ENCODE measurements around the gene EPHA3. TPM values are rescaled to one million over a fixed set of nuclear protein-coding genes. Genes with fewer than 3 reads are reported as not detected.

The EPHA3 gene
- total RNA-seq, 1 experiment from 2014 or later, result not detected

GRCh38 chr3:89446593-89446992 is 339.2 kb downstream of the EPHA3 start:
- H3K27ac Mint-ChIP-seq (ENCODE audit: low read depth, unreplicated experiment), result no peak overlapping the region
- TF ChIP-seq CTCF (IDR thresholded peaks at IDR 0.05; ENCODE audit: unreplicated experiment), result no peak
- ChIA-PET CTCF (no interaction called here), POLR2A (no interaction called here)
- H3K36me3 Mint-ChIP-seq (ENCODE audit: insufficient read depth, unreplicated experiment), result no peaks in the 10 kb centered on the region
- peaks cover 53% of the 10 kb centered on the region for H3K27me3 Mint-ChIP-seq (ENCODE audit: insufficient read depth, unreplicated experiment)
- BruUV-seq (replicated peaks), result no TSS peak
- DNase-seq (ENCODE audit: unreplicated experiment), result no peak
- H3K9me3 Mint-ChIP-seq (ENCODE audit: unreplicated experiment), result no peaks in the 10 kb centered on the region
- intact Hi-C loops (cut with micrococcal nuclease), result no loop called here
- no peaks in the 10 kb centered on the region for H3K4me1 Mint-ChIP-seq (ENCODE audit: insufficient read depth, unreplicated experiment)
- no peak overlapping the region for H3K4me3 Mint-ChIP-seq (ENCODE audit: unreplicated experiment)

- TF ChIP-seq CTCF (IDR thresholded peaks at IDR 0.05; ENCODE audit: unreplicated experiment), result no peak
- BruUV-seq (replicated peaks), result no TSS peak
- Mint-ChIP-seq H3K4me1 (ENCODE audit: insufficient read depth, unreplicated experiment) (no peaks in the 10 kb centered on the region), H3K27ac (ENCODE audit: low read depth, unreplicated experiment) (no peak overlapping the region), H3K27me3 (ENCODE audit: insufficient read depth, unreplicated experiment) (peaks cover 49% of the 10 kb centered on the region), H3K9me3 (ENCODE audit: unreplicated experiment) (no peaks in the 10 kb centered on the region), H3K4me3 (ENCODE audit: unreplicated experiment) (no peak overlapping the region), H3K36me3 (ENCODE audit: insufficient read depth, unreplicated experiment) (no peaks in the 10 kb centered on the region)
- intact Hi-C loops (cut with micrococcal nuclease), result no loop called here
- ChIA-PET POLR2A (no interaction called here), CTCF (no interaction called here)
- DNase-seq (ENCODE audit: unreplicated experiment), result no peak
Measured at GRCh38 chr3:89447243-89447642, 339.8 kb downstream of the EPHA3 start.

- Mint-ChIP-seq H3K4me3 (ENCODE audit: unreplicated experiment) (no peak overlapping the region), H3K9me3 (ENCODE audit: unreplicated experiment) (no peaks in the 10 kb centered on the region), H3K36me3 (ENCODE audit: insufficient read depth, unreplicated experiment) (no peaks in the 10 kb centered on the region), H3K4me1 (ENCODE audit: insufficient read depth, unreplicated experiment) (no peaks in the 10 kb centered on the region), H3K27ac (ENCODE audit: low read depth, unreplicated experiment) (no peak overlapping the region), H3K27me3 (ENCODE audit: insufficient read depth, unreplicated experiment) (peaks cover 40% of the 10 kb centered on the region)
- CTCF ChIA-PET, result no interaction called here
- POLR2A ChIA-PET, result no interaction called here
- TF ChIP-seq CTCF (IDR thresholded peaks at IDR 0.05; ENCODE audit: unreplicated experiment), result no peak
- intact Hi-C loops (cut with micrococcal nuclease), result no loop called here
- DNase-seq (ENCODE audit: unreplicated experiment), result no peak
- BruUV-seq (replicated peaks), result no TSS peak
Measured at GRCh38 chr3:89449086-89449485, 341.7 kb downstream of the EPHA3 start.

- no peak for TF ChIP-seq CTCF (IDR thresholded peaks at IDR 0.05; ENCODE audit: unreplicated experiment)
- no peak overlapping the region for H3K4me3 Mint-ChIP-seq (ENCODE audit: unreplicated experiment)
- BruUV-seq (replicated peaks), result no TSS peak
- DNase-seq (ENCODE audit: unreplicated experiment), result no peak
- H3K27me3 Mint-ChIP-seq (ENCODE audit: insufficient read depth, unreplicated experiment), result peaks cover 65% of the 10 kb centered on the region
- intact Hi-C loops (cut with micrococcal nuclease), result no loop called here
- H3K27ac Mint-ChIP-seq (ENCODE audit: low read depth, unreplicated experiment), result no peak overlapping the region
- ChIA-PET POLR2A (no interaction called here), CTCF (interaction anchor here (0.6 kb wide), 1 partner anchor 219 kb away, joined by 3 read pairs; no protein-coding TSS in a partner anchor)
- H3K9me3 Mint-ChIP-seq (ENCODE audit: unreplicated experiment), result no peaks in the 10 kb centered on the region
- H3K4me1 Mint-ChIP-seq (ENCODE audit: insufficient read depth, unreplicated experiment), result no peaks in the 10 kb centered on the region
- no peaks in the 10 kb centered on the region for H3K36me3 Mint-ChIP-seq (ENCODE audit: insufficient read depth, unreplicated experiment)
Measured at GRCh38 chr3:89452066-89452465, 344.6 kb downstream of the EPHA3 start.
